BE2C (cell line): ENCODE results near the gene TLR2.
A peak's percentile ranks its signal among the peaks of the same experiment; 100 is the strongest.

Experiments used
- DNase-seq: peaks from one replicate; pipeline ENCODE4 v3.0.0-alpha.2; 2020
- H3K27me3 ChIP-seq: fragments of 250-450 bp; sonication (Bioruptor Pico); 2 replicates; pipeline ENCODE4 v1.5.1; 2020; ENCODE audit warnings: mild to moderate bottlenecking
- H3K36me3 ChIP-seq: fragments of 250-450 bp; sonication (Bioruptor Pico); 2 replicates; pipeline ENCODE4 v1.5.1; 2020; ENCODE audit warnings: mild to moderate bottlenecking
- H3K4me1 ChIP-seq: fragments of 250-450 bp; sonication (Bioruptor Pico); 2 replicates; pipeline ENCODE4 v1.5.1; 2020
- H3K4me3 ChIP-seq: 2 replicates; pipeline ENCODE4 v1.5.1; 2011; ENCODE audit warnings: low read depth, low read length
- H3K9me3 ChIP-seq: fragments of 250-450 bp; sonication (Bioruptor Pico); 2 replicates; pipeline ENCODE4 v1.5.1; 2020
- TF ChIP-seq, protein P1 (sequence below): IDR thresholded peaks from 2 replicates; pipeline ENCODE4 v1.5.1; 2012; ENCODE audit warnings: mild to moderate bottlenecking, low read depth, low read length

The TLR2 gene

DNA sequence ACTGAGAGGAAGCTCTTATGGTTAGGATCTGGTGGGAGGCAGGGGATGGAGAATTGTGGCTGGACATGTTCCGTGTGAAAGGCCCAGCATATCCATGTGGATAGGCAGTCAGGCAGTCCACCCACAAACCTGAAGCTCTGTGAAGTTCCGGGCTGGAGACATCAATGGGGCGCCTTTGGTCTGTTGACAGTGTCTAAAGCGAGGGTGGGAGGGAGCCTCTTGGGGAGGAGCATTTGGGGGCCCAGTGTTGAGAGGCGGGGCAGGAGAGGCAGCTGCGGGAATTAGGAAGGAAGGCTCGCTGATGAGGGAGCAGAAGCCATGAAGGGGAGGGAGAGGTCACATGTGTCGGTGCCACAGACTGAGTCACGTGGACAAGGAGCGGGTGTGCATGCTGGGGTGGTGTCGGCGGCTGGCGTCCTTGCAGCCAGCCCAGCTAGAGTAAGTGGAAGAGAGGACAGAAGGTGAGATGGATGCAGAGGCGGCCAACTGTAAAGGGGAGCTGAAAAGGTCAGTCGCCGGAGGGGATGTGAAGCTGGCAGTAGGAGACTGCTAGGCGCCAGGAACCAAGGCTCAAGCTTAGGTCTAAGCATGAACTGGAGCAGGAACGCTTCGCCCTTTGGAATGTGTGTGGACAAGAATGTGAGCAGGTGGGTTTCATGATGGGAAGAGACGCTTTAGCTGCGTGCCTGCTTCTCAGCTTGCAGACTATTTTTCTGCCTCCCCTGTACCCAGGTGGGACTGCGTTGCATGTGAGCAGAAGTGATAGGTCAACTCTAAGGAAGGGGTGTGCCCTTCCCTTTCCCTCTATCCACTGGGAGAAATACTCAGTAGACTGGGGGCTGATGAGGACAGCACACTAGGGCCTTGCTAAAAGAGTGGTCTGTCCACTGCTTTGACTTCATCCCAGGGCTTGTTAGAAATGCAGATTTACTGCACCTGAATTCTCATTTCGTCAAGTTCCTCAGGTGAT, 44.0 kb upstream of the TLR2 start:
- H3K4me1 ChIP-seq: no peaks in the 10 kb centered on the region
- TF ChIP-seq, protein P1, sequence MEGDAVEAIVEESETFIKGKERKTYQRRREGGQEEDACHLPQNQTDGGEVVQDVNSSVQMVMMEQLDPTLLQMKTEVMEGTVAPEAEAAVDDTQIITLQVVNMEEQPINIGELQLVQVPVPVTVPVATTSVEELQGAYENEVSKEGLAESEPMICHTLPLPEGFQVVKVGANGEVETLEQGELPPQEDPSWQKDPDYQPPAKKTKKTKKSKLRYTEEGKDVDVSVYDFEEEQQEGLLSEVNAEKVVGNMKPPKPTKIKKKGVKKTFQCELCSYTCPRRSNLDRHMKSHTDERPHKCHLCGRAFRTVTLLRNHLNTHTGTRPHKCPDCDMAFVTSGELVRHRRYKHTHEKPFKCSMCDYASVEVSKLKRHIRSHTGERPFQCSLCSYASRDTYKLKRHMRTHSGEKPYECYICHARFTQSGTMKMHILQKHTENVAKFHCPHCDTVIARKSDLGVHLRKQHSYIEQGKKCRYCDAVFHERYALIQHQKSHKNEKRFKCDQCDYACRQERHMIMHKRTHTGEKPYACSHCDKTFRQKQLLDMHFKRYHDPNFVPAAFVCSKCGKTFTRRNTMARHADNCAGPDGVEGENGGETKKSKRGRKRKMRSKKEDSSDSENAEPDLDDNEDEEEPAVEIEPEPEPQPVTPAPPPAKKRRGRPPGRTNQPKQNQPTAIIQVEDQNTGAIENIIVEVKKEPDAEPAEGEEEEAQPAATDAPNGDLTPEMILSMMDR: no peak
- H3K27me3 ChIP-seq: no peaks in the 10 kb centered on the region
- no peaks in the 10 kb centered on the region for H3K9me3 ChIP-seq
- no peak for DNase-seq
- H3K36me3 ChIP-seq: peaks cover 6% of the 10 kb centered on the region; the same call in 1 of the 2 replicates
- no peak overlapping the region for H3K4me3 ChIP-seq

DNA sequence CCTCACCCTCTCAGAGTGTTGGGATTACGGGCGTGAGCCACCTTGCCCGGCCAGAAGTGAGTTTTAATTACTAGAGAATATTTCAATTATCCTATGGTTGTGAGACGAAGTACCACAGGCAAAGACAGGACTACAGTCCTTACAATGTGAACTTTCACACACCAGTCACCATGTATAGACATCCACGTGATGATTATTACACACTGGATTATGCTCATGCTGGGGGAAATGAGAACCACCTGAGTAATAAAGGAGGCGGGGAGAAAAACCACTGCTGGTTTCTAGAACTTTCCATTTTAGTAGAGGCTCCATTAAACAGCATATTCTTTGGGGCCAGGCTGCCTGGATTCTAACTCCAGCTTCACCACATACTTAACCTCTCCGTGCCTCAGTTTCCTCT, 42.5 kb upstream of the TLR2 start:
- H3K27me3 ChIP-seq: no peaks in the 10 kb centered on the region
- no peaks in the 10 kb centered on the region for H3K4me1 ChIP-seq
- DNase-seq: no peak
- no peak overlapping the region for H3K4me3 ChIP-seq
- no peaks in the 10 kb centered on the region for H3K9me3 ChIP-seq
- TF ChIP-seq, protein P1: no peak
- no peaks in the 10 kb centered on the region for H3K36me3 ChIP-seq

DNA sequence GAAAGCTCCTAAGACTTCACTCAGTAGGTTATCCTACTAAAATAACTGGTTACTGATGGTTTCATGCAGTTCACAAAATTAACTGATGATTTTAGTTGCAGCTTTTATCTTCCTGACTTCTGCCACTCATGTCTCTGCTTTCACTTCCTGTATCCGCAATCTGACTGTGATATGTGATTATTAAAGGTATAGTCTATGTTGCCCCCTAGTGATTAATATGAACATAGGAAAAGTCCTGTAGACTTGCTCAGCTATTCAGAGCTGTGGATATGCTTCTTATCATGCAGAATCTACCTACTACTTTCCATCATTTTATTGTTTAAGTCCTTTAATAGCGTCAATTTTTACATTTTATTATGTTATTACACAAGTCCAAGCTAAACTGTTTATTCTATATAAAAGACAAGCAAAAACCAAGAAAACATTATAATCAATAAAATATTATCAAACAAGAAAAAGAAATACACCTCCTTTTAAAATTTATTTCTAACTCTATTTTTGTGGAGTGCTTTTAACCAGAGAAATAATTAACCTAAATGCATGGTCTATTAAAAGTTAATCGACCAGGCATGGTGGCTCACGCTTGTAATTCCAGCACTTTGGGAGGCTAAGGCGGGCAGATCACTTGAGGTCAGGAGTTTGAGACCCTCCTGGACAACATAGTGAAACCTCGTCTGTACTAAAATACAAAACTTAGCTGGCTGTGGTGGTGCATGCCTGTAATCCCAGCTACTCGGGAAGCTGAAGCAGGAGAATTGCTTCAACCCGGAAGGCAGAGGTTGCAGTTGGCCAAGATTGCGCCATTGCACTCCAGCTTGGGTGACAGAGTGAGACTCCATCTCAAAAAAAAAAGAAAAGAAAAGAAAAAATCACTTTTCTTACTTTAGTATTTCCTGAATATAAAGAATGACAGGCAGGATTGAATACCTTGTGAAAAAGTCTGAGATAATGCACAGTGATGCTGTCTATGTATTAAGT, 40.4 kb upstream of the TLR2 start:
- TF ChIP-seq, protein P1: peak; percentile 60
- no peaks in the 10 kb centered on the region for H3K9me3 ChIP-seq
- no peaks in the 10 kb centered on the region for H3K4me1 ChIP-seq
- no peak for DNase-seq
- H3K36me3 ChIP-seq: no peaks in the 10 kb centered on the region
- no peaks in the 10 kb centered on the region for H3K27me3 ChIP-seq
- no peak overlapping the region for H3K4me3 ChIP-seq

DNA sequence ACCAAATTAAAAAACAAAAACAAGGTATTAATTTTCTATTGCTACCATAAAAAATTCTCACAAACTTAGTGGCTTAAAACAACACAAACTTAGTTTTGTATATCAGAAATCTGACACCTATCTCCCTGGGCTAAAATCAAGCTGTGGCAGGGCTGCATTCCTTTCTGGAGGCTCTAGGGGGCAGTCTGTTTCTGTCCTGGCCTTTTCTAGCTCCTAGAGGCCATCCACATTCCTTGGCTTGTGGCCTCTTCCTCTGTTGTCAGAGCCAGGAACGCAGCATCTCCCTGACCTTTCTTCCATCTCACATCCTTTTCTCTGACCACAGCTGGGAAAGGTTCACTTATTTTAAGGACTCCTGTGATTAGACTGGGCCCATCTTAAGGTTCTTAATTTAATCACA, 38.9 kb upstream of the TLR2 start:
- DNase-seq: no peak
- Histone ChIP-seq H3K9me3 (no peaks in the 10 kb centered on the region), H3K36me3 (no peaks in the 10 kb centered on the region), H3K4me3 (no peak overlapping the region), H3K27me3 (no peaks in the 10 kb centered on the region), H3K4me1 (no peaks in the 10 kb centered on the region)
- TF ChIP-seq, protein P1: peak; percentile 37; the same call in 1 of the 2 replicates

DNA sequence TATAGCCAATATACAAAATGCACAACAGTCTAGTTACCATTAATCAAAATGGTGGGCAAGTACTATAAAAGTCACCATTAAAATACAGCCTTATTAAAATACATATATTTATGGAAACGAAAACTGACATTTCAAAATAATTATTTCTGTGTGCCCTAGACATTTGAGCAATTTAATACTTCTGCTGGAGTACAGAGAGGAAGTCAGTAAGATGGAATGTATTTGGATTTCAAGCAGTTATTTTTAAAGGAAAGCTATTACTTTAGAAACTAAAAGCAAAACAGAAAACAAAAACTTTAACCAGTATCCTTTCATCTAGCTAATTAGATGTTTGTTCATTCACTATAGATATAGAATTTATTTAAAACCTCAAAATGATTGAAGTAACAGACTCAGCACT, 37.8 kb upstream of the TLR2 start:
- TF ChIP-seq, protein P1: no peak
- H3K4me1 ChIP-seq: no peaks in the 10 kb centered on the region
- DNase-seq: no peak
- H3K9me3 ChIP-seq: no peaks in the 10 kb centered on the region
- H3K4me3 ChIP-seq: no peak overlapping the region
- no peaks in the 10 kb centered on the region for H3K27me3 ChIP-seq
- no peaks in the 10 kb centered on the region for H3K36me3 ChIP-seq
